Neural progenitor cell (in vitro differentiated cells): Measurements from ENCODE around the gene PBX3.

Source experiments
- CTCF ChIP-seq: fragments of 200-600 bp; sonication (generic); IDR thresholded peaks from 2 replicates; pipeline ENCODE4 v1.5.1; 2017; ENCODE audit warnings: antibody characterized with exemption, mild to moderate bottlenecking
- EZH2phosphoT487 ChIP-seq: fragments of 200-600 bp; sonication (generic); IDR thresholded peaks from 2 replicates; pipeline ENCODE4 v1.6.1; 2017; ENCODE audit warnings: antibody characterized with exemption

GRCh38 chr9:125959315-125959714 is 212.1 kb downstream of the PBX3 start:
- TF ChIP-seq CTCF (no peak), EZH2phosphoT487 (no peak)
